Endothelial cell of umbilical vein (primary cell): ENCODE results near the gene GCDH. TPM values are rescaled to one million over a fixed set of nuclear protein-coding genes. Genes with fewer than 3 reads are reported as not detected.

Experiments used
- BruUV-seq: library from RNA; stranded (reverse); fragments of 400-500 nt; replicated peaks from 2 replicates; lab custom pipeline; 2021; lab: Mats Ljungman, UMichigan
- CTCF ChIA-PET: fragments of 300-600, 350-600 bp; sonication (Branson Sonifier 250); formaldehyde crosslinking; loops from one replicate; lab custom pipeline; 2021; ENCODE audit warnings: antibody characterized with exemption, inconsistent platforms; lab: Charles Lee
- POLR2A ChIA-PET: fragments of 300-600, 350-600 bp; sonication (Branson Sonifier 250); formaldehyde crosslinking; loops from one replicate; lab custom pipeline; 2021; ENCODE audit warnings: antibody characterized with exemption, inconsistent platforms; lab: Charles Lee
- DNase-seq: peaks from one replicate; pipeline ENCODE4 v3.0.0-alpha.2; 2011; ENCODE audit warnings: low read depth, low spot score
- FAIRE-seq: peaks from 2 replicates; lab custom pipeline; 2011; peaks lifted over from hg19 to GRCh38; lab: Jason Lieb, UNC
- H2AFZ ChIP-seq: 2 replicates; pipeline ENCODE4 v1.6.0; 2012; ENCODE audit warnings: low read depth, low read length, control low read depth, inconsistent platforms
- H3K27ac ChIP-seq: 2 replicates; pipeline ENCODE4 v1.5.1; 2011; ENCODE audit warnings: low read depth, mild to moderate bottlenecking, control low read depth, low read length, moderate library complexity; ENCODE audit not compliant: insufficient read depth
- H3K27me3 ChIP-seq, 2 experiments: 2 replicates each; pipeline versions ENCODE4 v1.6.0 to v1.6.1; 2011; ENCODE audit warnings: low read length in 2 of 2, mixed read lengths in 1 of 2; ENCODE audit not compliant: control insufficient read depth in 2 of 2, insufficient read depth in 2 of 2
- H3K36me3 ChIP-seq, 2 experiments: 2 replicates in 1 of 2; 3 replicates in 1 of 2; pipeline ENCODE4 v1.5.1; 2011; ENCODE audit warnings: low read length in 2 of 2, mild to moderate bottlenecking in 1 of 2, moderate library complexity in 1 of 2; ENCODE audit not compliant: control insufficient read depth in 2 of 2, insufficient read depth in 2 of 2; ENCODE audit errors: extremely low read depth in 1 of 2
- H3K4me1 ChIP-seq: 3 replicates; pipeline ENCODE4 v1.5.1; 2011; ENCODE audit warnings: mild to moderate bottlenecking, low read length; ENCODE audit not compliant: control insufficient read depth, insufficient read depth; ENCODE audit errors: extremely low read depth
- H3K4me2 ChIP-seq: 2 replicates; pipeline ENCODE4 v1.6.1; 2011; ENCODE audit warnings: low read length, control low read depth, mixed read lengths; ENCODE audit not compliant: insufficient read depth
- H3K4me3 ChIP-seq, 3 experiments: fragments of 200-600 bp in 1 of 3; sonication (generic), shearing (Covaris generic) in 1 of 3; replicated peaks in 1 of 3; 2 replicates each; pipeline ENCODE4 v1.5.1; 2011 to 2016; ENCODE audit warnings: control low read depth in 3 of 3, low read length in 3 of 3, mild to moderate bottlenecking in 2 of 3, inconsistent platforms in 1 of 3, low read depth in 1 of 3, moderate library complexity in 1 of 3; ENCODE audit not compliant: insufficient read depth in 1 of 3
- H3K79me2 ChIP-seq: 2 replicates; pipeline ENCODE4 v1.6.0; 2012; ENCODE audit warnings: low read length, inconsistent platforms; ENCODE audit not compliant: control insufficient read depth, insufficient read depth
- H3K9ac ChIP-seq: replicated peaks from 2 replicates; pipeline ENCODE3; 2011; ENCODE audit warnings: low read length, control low read depth; ENCODE audit not compliant: insufficient read depth; ENCODE audit errors: extremely low read depth
- H3K9me1 ChIP-seq: replicated peaks from 3 replicates; pipeline ENCODE4 v1.6.0; 2011; ENCODE audit warnings: mild to moderate bottlenecking, low read length; ENCODE audit not compliant: control insufficient read depth, insufficient read depth; ENCODE audit errors: extremely low read depth
- H3K9me3 ChIP-seq: replicated peaks from 2 replicates; pipeline ENCODE4 v1.5.1; 2012; ENCODE audit warnings: low read length, inconsistent platforms; ENCODE audit not compliant: control insufficient read depth, insufficient read depth
- H4K20me1 ChIP-seq: replicated peaks from 2 replicates; pipeline ENCODE3; 2011; ENCODE audit warnings: mild to moderate bottlenecking, low read length; ENCODE audit not compliant: control insufficient read depth, insufficient read depth; ENCODE audit errors: extremely low read depth
- CTCF ChIP-seq, 2 donors: IDR thresholded peaks; 1 replicate in 1 of 2; 2 replicates in 1 of 2; pipeline ENCODE4 v1.5.1; 2011; ENCODE audit warnings: low read length in 2 of 2, mild to moderate bottlenecking in 2 of 2, moderate library complexity in 2 of 2, control low read depth in 1 of 2, inconsistent platforms in 1 of 2, low read depth in 1 of 2; ENCODE audit not compliant: insufficient read depth in 1 of 2; ENCODE audit errors: extremely low read depth in 1 of 2
- EZH2 ChIP-seq: IDR thresholded peaks from 2 replicates; pipeline ENCODE4 v1.6.1; 2012; ENCODE audit warnings: borderline replicate concordance, low read depth, mild to moderate bottlenecking, moderate library complexity, low read length, inconsistent platforms; ENCODE audit not compliant: severe bottlenecking
- FOS ChIP-seq: IDR thresholded peaks from 2 replicates; pipeline ENCODE4 v1.6.1; 2011; ENCODE audit warnings: mild to moderate bottlenecking, low read length, moderate library complexity, borderline replicate concordance; ENCODE audit not compliant: insufficient read depth
- GATA2 ChIP-seq: IDR thresholded peaks from 2 replicates; pipeline ENCODE4 v1.7.0; 2011; ENCODE audit warnings: low read depth, mild to moderate bottlenecking, moderate library complexity, mixed read lengths, low read length; ENCODE audit not compliant: insufficient read length, insufficient read depth
- JUN ChIP-seq: IDR thresholded peaks from 2 replicates; pipeline ENCODE4 v1.6.1; 2011; ENCODE audit warnings: borderline replicate concordance, low read depth; ENCODE audit not compliant: insufficient read length, insufficient read depth
- MAX ChIP-seq: IDR thresholded peaks from 2 replicates; pipeline ENCODE4 v1.6.1; 2011; ENCODE audit not compliant: insufficient read depth, insufficient read length
- MYC ChIP-seq: IDR thresholded peaks from one replicate; pipeline ENCODE4 v1.6.1; 2011; ENCODE audit warnings: mild to moderate bottlenecking, low read depth, low read length
- POLR2A ChIP-seq: IDR thresholded peaks from 2 replicates; pipeline ENCODE4 v1.6.1; 2012; ENCODE audit warnings: low read depth, mild to moderate bottlenecking, control low read depth, low read length
- POLR2AphosphoS5 ChIP-seq: IDR thresholded peaks from 2 replicates; pipeline ENCODE4 v1.6.1; 2012; ENCODE audit warnings: low read depth, mild to moderate bottlenecking, control low read depth, low read length, moderate library complexity; ENCODE audit not compliant: insufficient read depth
- dilution Hi-C: fragments of 300-500 bp; cut with MboI; formaldehyde crosslinking; loops from one replicate; pipeline ENCODE4 v1.15.0; 2019; ENCODE audit warnings: low sequenced_read_pairs; ENCODE audit not compliant: extremely low pct_ligation_motif_present
- intact Hi-C: fragments of 100-400 bp; cut with micrococcal nuclease; formaldehyde crosslinking; loops from one replicate; pipeline ENCODE4 v1.10.0; 2022
- polyA plus RNA-seq, 4 experiments: library from polyadenylated mRNA; depleted of rRNA in 3 of 4; stranded (reverse) in 3 of 4; unstranded in 1 of 4; fragments of >200 nt; gene quantifications; 2 replicates each; pipeline versions ENCODE4 v1.2.1 to v1.2.3, GENCODE V29; 2011 to 2012; ENCODE audit warnings: missing spikeins in 1 of 4
- total RNA-seq: library from RNA; stranded (reverse); gene quantifications from 2 replicates; pipeline ENCODE4 v1.2.3, GENCODE V29; 2021

GCDH gene
- total and polyA plus RNA-seq, 2 donors (not counting 3 experiments of a cell fraction or from before 2014, with no cell fraction given): 27.3 to 35.8 TPM

- Histone ChIP-seq H4K20me1 (no peaks in the 10 kb centered on the region), H3K4me2 (no peak overlapping the region), H3K9me1 (no peaks in the 10 kb centered on the region), H3K9me3 (no peaks in the 10 kb centered on the region), H3K27ac (no peak overlapping the region), H3K9ac (no peak overlapping the region), H3K4me3 (no peak overlapping the region), H3K4me1 (no peaks in the 10 kb centered on the region), H3K36me3 (no peaks in the 10 kb centered on the region), H3K27me3 (peaks cover 3% of the 10 kb centered on the region in 2 experiments), H2AFZ (no peak overlapping the region), H3K79me2 (no peaks in the 10 kb centered on the region)
- BruUV-seq: no TSS peak
- POLR2A ChIA-PET: no interaction called here
- CTCF ChIA-PET: interaction anchor here (0.8 kb wide), 1 partner anchor 10 kb away, joined by 4 read pairs; no protein-coding TSS in a partner anchor
- DNase-seq: no peak
- dilution Hi-C loops (no loop called here), intact Hi-C loops (no loop called here)
- no peak for FAIRE-seq
- TF ChIP-seq POLR2A: no peak
These were observed 21.6 kb downstream of the GCDH start for GRCh38 chr19:12912571-12912970.

DNA sequence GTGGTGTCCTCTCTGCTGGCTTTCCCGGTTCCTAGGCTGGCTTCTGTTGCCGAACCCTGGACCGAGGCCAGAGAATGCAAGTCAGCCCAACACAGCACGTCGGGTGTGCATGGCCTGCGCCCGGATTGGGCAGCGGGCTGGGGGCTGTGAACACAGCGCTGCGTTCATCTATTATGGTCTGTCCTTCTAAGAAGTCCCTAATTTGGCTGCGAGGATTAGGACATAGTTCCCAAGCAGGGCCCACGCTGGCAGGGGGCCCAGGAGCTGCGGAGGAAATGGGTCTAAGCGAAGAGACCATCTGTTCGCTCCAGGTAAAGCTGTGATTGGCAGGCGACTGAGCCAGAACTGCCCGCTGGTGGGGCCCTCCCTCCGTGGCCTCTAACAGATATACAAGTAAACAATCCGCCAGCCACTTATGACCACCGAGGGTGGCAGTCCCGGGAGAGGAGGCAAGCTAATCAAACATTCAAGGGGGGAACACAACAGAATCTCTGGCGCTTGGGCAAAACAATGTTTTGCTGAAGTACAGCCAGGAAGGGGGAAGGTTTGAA is 22.1 kb downstream of the GCDH start:
- H3K9me3 ChIP-seq: no peaks in the 10 kb centered on the region
- H3K4me1 ChIP-seq: no peaks in the 10 kb centered on the region
- CTCF ChIA-PET: interaction anchor here (0.9 kb wide), 1 partner anchor 152 kb away, joined by 3 read pairs; no protein-coding TSS in a partner anchor
- no peaks in the 10 kb centered on the region for H3K36me3 ChIP-seq
- H3K27me3 ChIP-seq: peaks cover 3% of the 10 kb centered on the region in 2 experiments
- BruUV-seq: no TSS peak
- H3K79me2 ChIP-seq: no peaks in the 10 kb centered on the region
- H4K20me1 ChIP-seq: no peaks in the 10 kb centered on the region
- no peak overlapping the region for H2AFZ ChIP-seq
- POLR2A ChIA-PET: no interaction called here
- H3K4me2 ChIP-seq: no peak overlapping the region
- H3K4me3 ChIP-seq: no peak overlapping the region
- no peak overlapping the region for H3K9ac ChIP-seq
- no peaks in the 10 kb centered on the region for H3K9me1 ChIP-seq
- no peak for FAIRE-seq
- no peak overlapping the region for H3K27ac ChIP-seq
- intact Hi-C loops: no loop called here
- peak; percentile 31 for DNase-seq
- TF ChIP-seq MYC (no peak), POLR2A (no peak), EZH2 (no peak), POLR2AphosphoS5 (no peak), GATA2 (no peak), JUN (no peak), FOS (no peak), CTCF (IDR thresholded peaks at IDR 0.05; ENCODE audit: extremely low read depth in 1 of 2, insufficient read depth in 1 of 2, low read depth in 1 of 2, low read length in 2 of 2) (no peak), MAX (no peak)
- dilution Hi-C loops: no loop called here
